ENCODE data around the gene BTBD16.

Gene BTBD16

DNA sequence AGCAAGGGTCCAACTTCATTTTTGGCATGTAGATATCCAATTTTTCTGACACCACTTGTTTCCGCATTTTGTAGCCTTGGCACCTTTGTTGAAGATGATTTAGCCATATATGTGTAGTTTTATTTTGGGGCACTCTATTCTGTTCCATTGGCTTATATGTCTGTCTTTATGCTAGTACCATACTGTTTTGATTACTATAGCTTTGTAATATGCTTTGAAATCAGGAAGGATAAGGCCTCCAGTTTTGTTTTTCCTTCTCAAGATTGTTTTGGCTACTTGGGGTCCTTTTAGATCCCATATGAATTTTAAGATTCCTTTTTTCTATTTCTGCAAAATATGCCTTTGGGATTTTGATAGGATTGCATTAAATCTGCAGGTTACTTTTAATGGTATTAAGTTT, 9.5 kb upstream of the BTBD16 start:
- Histone ChIP-seq H3K9ac (ENCODE audit: low read length) (no peak overlapping the region), H3K27me3 (ENCODE audit: control insufficient read depth in 1 of 2, insufficient read depth in 2 of 2, low read length in 2 of 2) (no peaks in the 10 kb centered on the region)

GRCh38 chr10:122263971-122264370, 7.1 kb upstream of the BTBD16 start:
- Histone ChIP-seq H3K36me3 (ENCODE audit: insufficient read depth, low read length) (no peaks in the 10 kb centered on the region), H3K4me1 (ENCODE audit: insufficient read depth, low read length) (peaks cover 1% of the 10 kb centered on the region)

More for the DNA sequence above, 9.5 kb upstream of the BTBD16 start:
- Histone ChIP-seq H3K36me3 (ENCODE audit: insufficient read depth, low read length) (no peaks in the 10 kb centered on the region), H3K27ac (ENCODE audit: low read depth, low read length) (no peak overlapping the region), H3K9me3 (ENCODE audit: low read length) (no peaks in the 10 kb centered on the region), H3K4me1 (ENCODE audit: insufficient read depth, low read length) (peaks cover 9% of the 10 kb centered on the region), H3K4me3 (ENCODE audit: low read depth in 1 of 2, low read length in 2 of 2) (no peak overlapping the region)

DNA sequence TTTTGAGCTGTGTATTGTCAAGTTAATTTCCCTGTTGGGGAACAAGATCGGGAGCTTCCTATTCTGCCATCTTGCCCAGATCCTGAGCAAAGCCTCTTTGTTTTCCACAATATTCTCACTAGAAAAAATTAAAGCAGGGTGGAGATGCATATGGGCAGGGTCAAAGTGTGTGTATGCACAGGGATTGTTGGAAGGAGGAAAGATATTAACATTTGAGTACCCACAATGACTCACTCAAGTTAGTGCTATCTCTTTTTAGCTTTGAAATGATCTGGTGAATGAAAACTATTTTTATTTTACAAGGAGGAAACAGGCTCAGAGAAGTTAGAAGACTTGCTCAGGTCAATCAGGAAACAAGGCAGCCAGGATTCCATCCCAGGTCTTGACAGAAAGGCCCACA, 6.7 kb upstream of the BTBD16 start:
- H3K4me3 ChIP-seq (ENCODE audit: low read depth in 1 of 2, low read length in 2 of 2) = no peak overlapping the region
- no peak overlapping the region for H3K9ac ChIP-seq (ENCODE audit: low read length)
- H3K27ac ChIP-seq (ENCODE audit: low read depth, low read length) = no peak overlapping the region
- H3K27me3 ChIP-seq (ENCODE audit: control insufficient read depth in 1 of 2, insufficient read depth in 2 of 2, low read length in 2 of 2) = no peaks in the 10 kb centered on the region
- H3K4me1 ChIP-seq (ENCODE audit: insufficient read depth, low read length) = no peaks in the 10 kb centered on the region
- no peaks in the 10 kb centered on the region for H3K36me3 ChIP-seq (ENCODE audit: insufficient read depth, low read length)
- H3K9me3 ChIP-seq (ENCODE audit: low read length) = no peaks in the 10 kb centered on the region

More at GRCh38 chr10:122263971-122264370, 7.1 kb upstream of the BTBD16 start:
- H3K9me3 ChIP-seq (ENCODE audit: low read length) = no peaks in the 10 kb centered on the region
- H3K9ac ChIP-seq (ENCODE audit: low read length) = no peak overlapping the region
- H3K27ac ChIP-seq (ENCODE audit: low read depth, low read length) = no peak overlapping the region
- H3K27me3 ChIP-seq (ENCODE audit: control insufficient read depth in 1 of 2, insufficient read depth in 2 of 2, low read length in 2 of 2) = no peaks in the 10 kb centered on the region
- no peak overlapping the region for H3K4me3 ChIP-seq (ENCODE audit: low read depth in 1 of 2, low read length in 2 of 2)

DNA sequence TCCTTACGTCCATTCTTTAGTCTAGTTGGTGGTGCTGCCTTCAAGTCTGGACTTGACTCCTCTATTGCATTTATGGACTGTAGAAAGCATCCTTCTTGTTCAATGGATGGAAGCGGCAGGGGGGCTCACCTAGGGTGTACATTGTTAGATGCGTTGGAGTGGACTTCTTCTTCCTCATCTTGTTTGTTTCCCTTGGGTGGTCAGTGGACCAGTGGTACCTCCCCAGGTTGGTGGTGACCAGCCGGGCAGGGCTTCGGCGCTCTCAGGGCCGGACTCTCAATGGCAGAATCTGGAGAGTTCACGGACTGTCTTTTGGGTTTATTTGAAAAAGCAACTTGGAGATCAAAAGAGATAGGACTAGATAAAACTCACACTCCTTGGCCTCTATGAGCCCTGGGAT, 6.2 kb upstream of the BTBD16 start:
- Histone ChIP-seq H3K9ac (ENCODE audit: low read length) (no peak overlapping the region), H3K4me1 (ENCODE audit: insufficient read depth, low read length) (no peaks in the 10 kb centered on the region), H3K9me3 (ENCODE audit: low read length) (no peaks in the 10 kb centered on the region), H3K4me3 (ENCODE audit: low read depth in 1 of 2, low read length in 2 of 2) (no peak overlapping the region), H3K27ac (ENCODE audit: low read depth, low read length) (no peak overlapping the region), H3K36me3 (ENCODE audit: insufficient read depth, low read length) (no peaks in the 10 kb centered on the region), H3K27me3 (ENCODE audit: control insufficient read depth in 1 of 2, insufficient read depth in 2 of 2, low read length in 2 of 2) (no peaks in the 10 kb centered on the region)

GRCh38 chr10:122265896-122266295, 5.2 kb upstream of the BTBD16 start:
- Histone ChIP-seq H3K4me3 (ENCODE audit: low read depth in 1 of 2, low read length in 2 of 2) (no peak overlapping the region), H3K36me3 (ENCODE audit: insufficient read depth, low read length) (no peaks in the 10 kb centered on the region), H3K27me3 (ENCODE audit: control insufficient read depth in 1 of 2, insufficient read depth in 2 of 2, low read length in 2 of 2) (no peaks in the 10 kb centered on the region), H3K9me3 (ENCODE audit: low read length) (no peaks in the 10 kb centered on the region), H3K27ac (ENCODE audit: low read depth, low read length) (no peak overlapping the region), H3K4me1 (ENCODE audit: insufficient read depth, low read length) (no peaks in the 10 kb centered on the region), H3K9ac (ENCODE audit: low read length) (no peak overlapping the region)

DNA sequence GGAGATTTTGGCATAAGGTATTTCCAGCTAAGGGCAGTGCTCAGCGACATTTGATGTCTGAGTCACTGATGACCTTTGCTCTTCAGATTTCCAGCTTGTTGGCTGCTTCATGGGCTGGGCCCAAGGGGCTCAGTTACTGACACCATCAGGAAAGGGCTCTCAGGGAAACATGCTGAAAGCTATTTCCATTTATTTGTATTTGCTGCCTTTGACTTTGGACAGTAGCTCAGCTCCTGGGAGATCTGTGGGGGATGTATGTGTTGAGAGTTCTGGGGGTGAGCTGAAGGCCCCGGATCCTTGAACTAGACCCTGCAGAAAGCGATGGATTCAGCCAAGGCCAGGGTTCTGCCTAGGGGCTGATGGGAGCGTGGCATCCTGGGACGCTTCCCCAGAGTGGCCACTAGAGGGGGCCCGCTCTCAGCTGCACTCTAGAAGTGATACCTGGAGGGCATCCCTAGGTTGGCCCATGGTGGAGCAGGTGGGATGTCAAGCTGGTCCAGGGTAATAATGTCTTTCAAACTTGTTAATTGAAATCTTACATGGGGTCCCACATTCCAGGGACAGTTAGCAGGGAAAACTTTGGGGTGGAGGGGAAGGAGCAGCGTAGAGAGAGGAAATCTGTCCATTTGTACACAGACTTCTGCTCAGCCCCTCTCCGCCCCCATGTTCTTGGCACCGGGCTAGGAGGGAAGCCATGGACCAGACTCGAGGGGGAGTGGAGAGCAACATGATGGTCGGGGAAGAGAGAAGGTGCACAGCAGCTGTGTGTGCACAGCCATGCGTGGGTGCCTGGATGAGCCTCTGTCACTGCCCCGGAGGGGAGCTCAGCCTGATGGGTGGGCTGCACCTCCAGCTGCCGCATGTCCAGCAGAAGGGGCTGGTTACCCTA, 3.0 kb upstream of the BTBD16 start:
- Histone ChIP-seq H3K4me1 (ENCODE audit: insufficient read depth, low read length) (no peaks in the 10 kb centered on the region), H3K4me3 (ENCODE audit: low read depth in 1 of 2, low read length in 2 of 2) (no peak overlapping the region), H3K36me3 (ENCODE audit: insufficient read depth, low read length) (no peaks in the 10 kb centered on the region), H3K27ac (ENCODE audit: low read depth, low read length) (no peak overlapping the region), H3K9ac (ENCODE audit: low read length) (no peak overlapping the region), H3K27me3 (ENCODE audit: control insufficient read depth in 1 of 2, insufficient read depth in 2 of 2, low read length in 2 of 2) (no peaks in the 10 kb centered on the region), H3K9me3 (ENCODE audit: low read length) (no peaks in the 10 kb centered on the region)

DNA sequence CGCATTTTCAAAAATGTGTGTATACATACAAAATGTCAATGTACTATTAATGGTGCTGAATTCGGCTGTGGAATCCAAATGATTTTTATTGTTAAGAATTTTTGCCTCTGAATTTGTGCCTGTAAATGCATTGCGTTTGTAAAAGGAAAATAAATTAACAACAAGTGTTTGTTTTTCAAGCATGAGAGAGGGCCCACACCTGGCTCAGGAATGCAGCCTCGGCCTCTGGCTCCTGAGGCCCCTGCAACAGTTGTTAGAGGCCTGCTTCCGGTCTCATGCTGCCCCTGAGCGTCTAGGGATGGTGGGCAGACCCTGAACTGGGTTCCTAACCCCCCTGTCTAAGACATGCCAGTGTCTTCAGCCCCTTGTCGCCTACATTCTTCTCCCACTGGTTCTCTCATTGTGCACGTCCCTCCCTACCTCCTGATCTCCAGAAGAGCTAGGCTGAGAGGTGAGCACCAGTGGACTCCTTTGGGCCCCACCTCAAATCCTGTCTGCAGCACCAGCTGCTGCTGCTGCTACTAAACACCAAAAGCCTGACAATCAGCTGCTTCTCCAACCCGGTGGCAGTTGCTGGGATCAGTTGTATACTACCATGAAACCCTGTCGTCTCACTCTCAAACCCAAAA, 1.9 kb upstream of the BTBD16 start:
- H3K27ac ChIP-seq (ENCODE audit: low read depth, low read length) = no peak overlapping the region
- no peaks in the 10 kb centered on the region for H3K36me3 ChIP-seq (ENCODE audit: insufficient read depth, low read length)

DNA sequence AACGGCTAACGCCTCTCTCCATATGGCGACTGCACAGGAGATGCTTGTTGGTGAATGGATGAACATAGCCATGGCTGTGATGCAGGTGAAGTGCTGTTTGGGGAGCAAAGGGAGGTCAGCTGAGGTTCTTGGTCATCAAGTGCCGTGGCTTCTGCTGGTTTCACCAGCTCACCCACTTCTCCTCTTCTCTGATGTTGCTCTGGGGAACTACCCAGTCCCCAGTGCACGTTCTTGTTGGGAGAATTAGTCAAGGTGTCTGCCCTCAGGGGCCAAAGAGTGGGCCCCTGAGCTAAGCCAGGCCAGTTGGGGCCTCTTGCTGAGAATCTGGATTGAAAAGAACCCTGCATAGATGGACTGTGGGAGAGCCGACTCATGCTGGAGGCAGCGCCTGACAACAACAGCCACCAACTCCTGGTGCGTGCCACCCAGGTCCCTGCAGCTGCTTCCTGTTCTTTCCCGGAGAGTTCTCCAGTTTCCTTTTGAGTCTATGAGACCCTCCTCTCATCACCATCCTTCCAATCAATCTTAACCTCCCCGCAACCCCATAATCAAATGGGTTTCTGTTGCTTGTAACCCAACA, 3.0 kb downstream of the BTBD16 start:
- H3K4me1 ChIP-seq (ENCODE audit: insufficient read depth, low read length) = no peaks in the 10 kb centered on the region
- H3K27me3 ChIP-seq (ENCODE audit: control insufficient read depth in 1 of 2, insufficient read depth in 2 of 2, low read length in 2 of 2) = no peaks in the 10 kb centered on the region
- H3K4me3 ChIP-seq (ENCODE audit: low read depth in 1 of 2, low read length in 2 of 2) = no peak overlapping the region
- H3K9me3 ChIP-seq (ENCODE audit: low read length) = no peaks in the 10 kb centered on the region
- H3K9ac ChIP-seq (ENCODE audit: low read length) = no peak overlapping the region
- no peak overlapping the region for H3K27ac ChIP-seq (ENCODE audit: low read depth, low read length)
- no peaks in the 10 kb centered on the region for H3K36me3 ChIP-seq (ENCODE audit: insufficient read depth, low read length)

More for the DNA sequence above, 1.9 kb upstream of the BTBD16 start:
- Histone ChIP-seq H3K9ac (ENCODE audit: low read length) (no peak overlapping the region), H3K9me3 (ENCODE audit: low read length) (no peaks in the 10 kb centered on the region), H3K4me3 (ENCODE audit: low read depth in 1 of 2, low read length in 2 of 2) (no peak overlapping the region), H3K4me1 (ENCODE audit: insufficient read depth, low read length) (no peaks in the 10 kb centered on the region), H3K27me3 (ENCODE audit: control insufficient read depth in 1 of 2, insufficient read depth in 2 of 2, low read length in 2 of 2) (no peaks in the 10 kb centered on the region)

DNA sequence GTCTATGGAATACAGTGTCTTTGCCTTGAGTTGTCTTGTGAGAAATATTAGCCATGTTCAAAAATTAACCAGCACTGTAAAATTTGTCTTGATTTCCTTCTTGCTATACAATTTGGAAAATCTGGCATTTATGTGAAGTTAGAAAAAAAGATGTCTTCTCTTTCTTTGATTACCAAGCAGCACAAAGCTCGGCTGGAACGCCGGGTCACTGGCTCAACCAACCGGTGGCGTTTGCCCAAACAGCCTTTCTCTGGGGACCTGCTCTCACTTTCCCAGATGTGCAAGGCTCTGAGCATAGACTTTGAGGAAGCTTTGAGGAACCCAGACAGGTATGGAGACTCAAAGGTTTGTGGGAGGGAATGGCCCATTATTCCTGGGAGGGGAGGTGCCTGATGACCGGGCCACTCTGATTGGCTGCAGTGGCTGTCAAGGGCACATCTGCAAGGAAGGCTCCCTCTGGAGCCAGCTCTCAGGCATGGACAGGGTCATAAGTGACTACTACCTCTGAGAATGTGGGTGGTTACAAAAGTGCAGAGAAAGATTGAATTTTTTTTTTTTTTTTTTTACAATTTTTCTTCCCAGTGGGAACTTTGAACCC, 5.6 kb downstream of the BTBD16 start:
- Histone ChIP-seq H3K27ac (ENCODE audit: low read depth, low read length) (no peak overlapping the region), H3K4me3 (ENCODE audit: low read depth in 1 of 2, low read length in 2 of 2) (no peak overlapping the region), H3K4me1 (ENCODE audit: insufficient read depth, low read length) (no peaks in the 10 kb centered on the region), H3K36me3 (ENCODE audit: insufficient read depth, low read length) (no peaks in the 10 kb centered on the region), H3K27me3 (ENCODE audit: control insufficient read depth in 1 of 2, insufficient read depth in 2 of 2, low read length in 2 of 2) (no peaks in the 10 kb centered on the region), H3K9me3 (ENCODE audit: low read length) (no peaks in the 10 kb centered on the region), H3K9ac (ENCODE audit: low read length) (no peak overlapping the region)

DNA sequence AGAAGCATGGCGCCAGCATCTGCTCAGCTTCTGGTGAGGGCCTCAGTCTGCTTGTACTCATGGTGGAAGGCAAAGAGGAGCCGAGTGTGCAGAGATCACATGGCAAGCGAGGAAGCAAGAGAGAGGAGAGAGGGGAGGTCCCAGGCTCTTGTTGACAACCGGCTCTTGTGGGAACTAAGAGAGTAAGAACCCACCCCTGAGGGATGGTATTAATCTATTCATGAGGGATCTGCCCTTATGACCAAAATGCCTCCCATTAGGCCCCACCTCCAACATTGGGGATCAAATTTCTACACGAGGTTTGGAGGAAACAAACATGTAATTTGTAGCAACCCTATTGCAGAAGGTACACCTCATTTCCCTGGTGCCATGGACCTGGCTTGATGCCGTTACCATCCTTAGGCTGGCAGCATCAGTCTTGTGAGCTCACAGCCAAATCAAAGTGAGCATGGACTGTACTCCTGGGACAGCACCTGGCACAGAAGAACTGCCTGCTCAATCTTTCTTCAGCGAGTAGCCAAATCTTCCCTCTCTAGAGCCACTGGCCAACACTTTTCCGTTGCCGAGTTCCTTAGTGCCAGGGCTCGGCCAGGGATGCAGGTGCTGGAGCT, 6.5 kb downstream of the BTBD16 start:
- Histone ChIP-seq H3K4me3 (ENCODE audit: low read depth in 1 of 2, low read length in 2 of 2) (no peak overlapping the region), H3K9me3 (ENCODE audit: low read length) (no peaks in the 10 kb centered on the region)

DNA sequence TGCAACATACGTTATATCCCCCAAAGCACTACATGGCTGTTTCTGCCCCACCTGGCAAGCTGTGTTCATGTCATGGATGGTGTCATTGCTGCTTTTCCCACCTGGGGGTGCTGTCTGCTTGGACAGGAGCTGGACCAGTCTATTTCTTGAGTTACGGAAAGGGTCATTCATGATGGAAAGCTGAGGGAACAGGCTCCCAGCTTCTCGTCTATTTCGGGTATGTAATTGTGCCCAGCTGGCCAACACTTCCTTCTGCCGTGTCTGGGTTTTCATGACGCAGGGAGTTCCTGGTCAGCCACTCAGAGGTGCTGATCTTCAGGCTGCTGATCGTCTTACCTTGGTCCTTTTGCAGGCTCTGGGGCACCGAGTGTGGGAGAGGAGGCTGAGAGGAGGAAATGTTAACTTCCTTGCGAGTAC, 8.6 kb downstream of the BTBD16 start:
- Histone ChIP-seq H3K27ac (ENCODE audit: low read depth, low read length) (no peak overlapping the region), H3K27me3 (ENCODE audit: control insufficient read depth in 1 of 2, insufficient read depth in 2 of 2, low read length in 2 of 2) (no peaks in the 10 kb centered on the region), H3K9ac (ENCODE audit: low read length) (no peak overlapping the region), H3K36me3 (ENCODE audit: insufficient read depth, low read length) (no peaks in the 10 kb centered on the region), H3K4me3 (ENCODE audit: low read depth in 1 of 2, low read length in 2 of 2) (no peak overlapping the region), H3K4me1 (ENCODE audit: insufficient read depth, low read length) (no peaks in the 10 kb centered on the region), H3K9me3 (ENCODE audit: low read length) (no peaks in the 10 kb centered on the region)

More for the DNA sequence above, 6.5 kb downstream of the BTBD16 start:
- H3K36me3 ChIP-seq (ENCODE audit: insufficient read depth, low read length) = no peaks in the 10 kb centered on the region
- H3K27me3 ChIP-seq (ENCODE audit: control insufficient read depth in 1 of 2, insufficient read depth in 2 of 2, low read length in 2 of 2) = no peaks in the 10 kb centered on the region
- H3K9ac ChIP-seq (ENCODE audit: low read length) = no peak overlapping the region
- H3K4me1 ChIP-seq (ENCODE audit: insufficient read depth, low read length) = no peaks in the 10 kb centered on the region
- H3K27ac ChIP-seq (ENCODE audit: low read depth, low read length) = no peak overlapping the region

All from muscle layer of colon (tissue), 2 donors.